GM19351 (cell line): ENCODE results near the gene HNRNPA3.
"Not testable (repeated sequence)": the region's sequence is repeated elsewhere in the genome, so short reads cannot be mapped to it uniquely, and the experiment has no call there.

Source experiments
- ATAC-seq: cut with Tn5 transposase; IDR thresholded peaks from one replicate; pipeline ENCODE4 v1.9.1; 2021; ENCODE audit warnings: mild to moderate bottlenecking, moderate library complexity; ENCODE audit not compliant: unreplicated experiment

HNRNPA3 gene

GRCh38 chr2:177212106-177212890, at the start of gene HNRNPA3:
TSS of gene HNRNPA3 (plus strand) at chr2:177212794. CDS start at chr2:177212800, 6 bp downstream.
- ATAC-seq = peak; percentile 88

GRCh38 chr2:177164131-177164530, 48.5 kb upstream of the HNRNPA3 start:
- no peak for ATAC-seq

- ATAC-seq = peak; percentile 48
Observed at GRCh38 chr2:177164584-177165052, 48.0 kb upstream of the HNRNPA3 start.

DNA sequence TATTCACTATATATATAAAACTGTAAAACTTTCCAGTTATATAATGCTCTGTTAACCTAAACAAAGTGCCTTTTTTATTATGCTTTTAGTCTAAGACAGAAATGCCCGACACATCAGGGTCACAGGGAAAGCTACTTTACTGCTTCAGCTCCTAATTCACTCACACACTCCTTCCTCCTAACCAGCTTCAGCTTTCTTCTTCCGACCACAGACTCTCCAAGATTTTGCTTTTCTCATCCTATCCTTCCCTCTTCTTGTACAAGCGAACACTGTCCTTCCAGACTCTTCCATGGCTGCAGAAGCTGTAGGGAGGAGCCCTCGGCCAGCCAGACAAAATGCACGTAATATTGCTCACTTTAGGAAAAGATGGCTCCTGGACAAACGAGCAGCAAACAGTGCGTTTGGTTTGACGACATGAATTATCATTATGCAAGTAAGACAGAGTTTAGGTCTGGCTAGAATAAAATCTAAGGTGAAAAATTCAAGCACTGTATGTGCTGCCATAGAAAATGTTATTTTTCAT, 47.5 kb upstream of the HNRNPA3 start:
- no peak for ATAC-seq

- ATAC-seq = peak; percentile 49
Observed at GRCh38 chr2:177165721-177166711, 46.6 kb upstream of the HNRNPA3 start.

GRCh38 chr2:177169810-177170514, 42.6 kb upstream of the HNRNPA3 start:
- peak; percentile 56 for ATAC-seq

DNA sequence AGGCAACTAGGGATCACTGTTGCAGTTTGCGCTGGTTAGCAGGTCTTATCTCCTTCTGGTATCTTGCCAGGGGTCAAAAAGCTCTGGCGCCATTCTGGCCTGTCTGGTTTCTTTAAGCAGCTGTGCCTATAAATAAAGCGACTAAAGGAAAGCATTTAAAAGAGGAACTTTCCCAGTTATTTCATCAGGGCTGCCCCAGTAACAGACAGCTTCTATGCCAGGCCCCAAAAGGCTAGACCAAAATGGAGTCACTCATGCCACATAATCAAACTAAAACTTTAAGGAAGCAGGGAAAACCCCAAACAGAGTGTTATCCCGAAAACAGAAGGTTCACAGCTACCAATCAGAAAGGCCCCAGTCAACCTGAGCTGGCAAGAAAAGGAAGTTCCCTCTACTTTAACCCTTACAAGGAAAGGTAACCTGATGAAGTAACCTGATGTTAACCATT, 41.2 kb upstream of the HNRNPA3 start:
- no peak for ATAC-seq

DNA sequence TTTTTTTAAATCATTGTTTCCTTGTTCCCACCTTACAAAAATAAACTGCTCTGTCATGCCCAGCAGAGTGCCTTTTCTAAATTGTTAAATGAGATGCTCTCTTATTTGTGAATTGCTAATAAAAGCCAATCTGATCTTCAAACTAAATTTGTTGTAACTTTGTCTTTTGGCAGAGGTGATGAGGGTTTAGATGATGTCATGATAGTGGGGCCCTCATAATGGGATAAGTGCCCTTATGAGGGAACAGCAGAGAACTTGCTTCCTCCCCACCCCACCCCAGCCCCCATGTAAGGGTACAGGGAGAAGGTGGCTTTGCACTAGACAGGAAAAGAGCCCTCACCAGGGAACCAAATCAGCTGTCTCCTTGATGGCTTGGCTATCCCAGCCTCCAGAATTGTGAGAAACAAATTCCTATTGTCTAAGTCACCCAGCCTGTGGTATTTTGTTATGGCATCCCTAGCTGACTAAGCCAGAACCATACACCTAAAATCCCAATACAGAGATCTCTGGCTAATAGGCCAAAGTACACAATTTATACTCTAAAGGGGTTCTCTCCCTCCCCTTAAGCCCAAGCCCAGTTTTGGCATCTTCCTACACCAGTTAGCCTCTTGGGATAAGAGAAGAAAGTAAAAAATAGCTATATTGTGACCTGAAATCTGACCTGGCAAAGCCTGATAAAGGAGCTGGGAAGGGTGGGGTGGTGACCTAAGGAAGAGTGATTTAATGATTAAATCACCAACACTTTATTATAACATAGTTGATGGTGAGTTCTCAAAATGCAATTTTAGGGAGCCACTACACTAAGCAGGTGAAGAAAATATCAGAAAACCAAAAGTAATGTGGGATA, 40.3 kb upstream of the HNRNPA3 start:
- no peak for ATAC-seq

DNA sequence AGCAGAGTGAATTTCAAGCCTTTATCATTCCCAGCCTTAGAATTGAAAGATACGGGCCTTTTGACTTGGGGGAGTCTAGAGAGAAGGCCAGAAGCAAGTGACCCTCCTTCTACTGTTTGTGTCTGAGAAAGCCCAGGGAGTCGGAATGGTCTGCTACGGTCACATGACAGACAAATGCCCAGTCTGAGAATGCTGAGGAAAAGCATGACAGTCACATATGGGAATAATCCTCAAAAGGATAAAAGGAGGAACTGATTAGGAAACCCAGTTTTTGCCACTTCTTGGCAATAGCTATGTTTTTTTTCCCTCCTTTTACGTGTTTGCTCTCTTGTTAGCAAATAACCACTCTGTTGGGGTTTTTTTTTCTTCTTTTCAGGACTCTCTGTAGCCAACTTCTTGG, 38.1 kb upstream of the HNRNPA3 start:
- ATAC-seq = no peak

GRCh38 chr2:177175917-177176668, 36.5 kb upstream of the HNRNPA3 start:
- ATAC-seq = no peak

GRCh38 chr2:177178797-177179196, 33.8 kb upstream of the HNRNPA3 start:
- no peak for ATAC-seq

- ATAC-seq = no peak
Observed at GRCh38 chr2:177179227-177179626, 33.4 kb upstream of the HNRNPA3 start.

DNA sequence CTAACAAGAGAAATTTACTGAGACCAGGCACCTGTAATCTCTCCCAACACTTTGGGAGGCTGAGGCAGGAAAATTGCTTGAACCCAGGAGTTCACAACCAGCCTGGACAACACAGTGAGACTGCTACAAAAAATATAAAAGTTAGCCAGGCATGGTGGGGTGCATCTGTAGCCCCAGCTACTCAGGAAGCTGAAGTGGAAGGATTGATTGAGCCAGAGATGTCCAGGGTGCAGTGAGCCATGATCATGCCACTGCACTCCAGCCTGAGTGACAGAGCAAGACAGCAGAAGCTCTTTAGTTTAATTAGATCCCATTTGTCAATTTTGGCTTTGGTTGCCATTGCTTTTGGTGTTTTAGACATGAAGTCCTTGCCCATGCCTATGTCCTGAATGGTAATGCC, 32.9 kb upstream of the HNRNPA3 start:
- not testable (repeated sequence) for ATAC-seq

DNA sequence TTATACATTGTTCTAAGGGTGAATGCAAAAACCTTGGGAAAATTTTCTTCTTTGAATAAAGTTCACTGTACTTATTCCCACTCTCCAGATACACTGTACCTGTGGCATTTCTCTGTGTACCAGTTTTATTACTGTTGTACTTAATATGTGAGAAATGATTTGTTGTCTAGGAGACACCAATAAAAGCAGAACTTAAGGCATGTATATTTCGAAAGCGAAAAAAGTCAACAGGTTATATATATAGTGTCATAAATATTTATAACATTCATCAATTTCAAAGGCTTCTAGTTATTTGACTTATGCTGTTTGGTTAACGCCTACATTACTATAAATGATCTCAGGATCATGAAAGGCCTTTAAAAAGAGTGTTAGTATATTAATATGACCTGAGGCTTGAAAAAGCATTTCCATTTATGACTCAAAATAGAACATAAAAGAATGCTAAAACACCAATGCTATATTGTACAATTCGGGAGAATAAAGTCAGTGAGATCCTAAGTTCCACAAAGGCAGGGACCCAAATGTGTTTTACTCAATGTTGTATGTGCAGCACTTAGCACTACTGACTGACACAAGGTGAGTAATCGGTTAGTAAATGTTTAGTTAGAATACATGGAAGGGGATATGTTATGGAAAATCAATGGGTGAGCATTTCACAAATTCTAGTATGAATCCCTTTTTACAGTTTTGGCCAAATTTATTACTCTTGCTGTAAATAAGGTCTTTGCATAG, 32.2 kb upstream of the HNRNPA3 start:
- ATAC-seq = no peak

DNA sequence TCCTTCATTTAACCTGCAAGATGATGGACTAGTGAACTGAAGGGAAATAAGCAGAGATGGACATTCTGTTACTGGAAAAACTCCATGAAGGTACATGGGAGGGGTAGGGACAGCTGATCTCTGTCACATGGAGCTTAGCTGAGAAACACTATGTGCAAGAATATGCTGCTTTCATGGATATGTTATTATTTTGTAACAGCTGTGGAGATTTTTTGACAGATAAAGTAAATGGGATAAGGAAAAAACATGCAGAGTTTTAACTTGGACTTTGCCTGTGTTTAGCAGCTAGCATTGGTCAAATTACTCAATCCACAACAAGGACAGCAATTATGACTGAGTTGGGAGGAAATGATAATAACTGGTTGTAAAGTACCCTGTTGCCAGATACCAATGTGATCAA, 28.7 kb upstream of the HNRNPA3 start:
- no peak for ATAC-seq

DNA sequence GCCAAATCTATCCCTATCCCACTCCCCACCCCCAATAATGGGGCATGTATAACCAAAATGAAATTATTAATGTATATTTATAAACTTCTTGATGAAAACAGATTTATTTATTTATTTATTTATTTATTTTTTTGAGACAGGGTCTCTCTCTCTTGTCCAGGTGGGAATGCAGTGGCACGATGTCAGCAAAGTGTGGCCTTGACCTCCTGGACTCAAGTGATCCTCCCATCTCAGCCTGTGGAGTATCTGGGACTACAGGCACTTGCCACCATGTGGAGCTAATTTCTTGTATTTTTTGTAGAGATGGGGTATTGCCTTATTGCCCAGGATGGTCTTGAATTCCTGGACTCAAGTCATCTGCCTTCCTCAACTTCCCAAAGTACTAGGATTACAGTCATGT, 28.0 kb upstream of the HNRNPA3 start:
- ATAC-seq = no peak

DNA sequence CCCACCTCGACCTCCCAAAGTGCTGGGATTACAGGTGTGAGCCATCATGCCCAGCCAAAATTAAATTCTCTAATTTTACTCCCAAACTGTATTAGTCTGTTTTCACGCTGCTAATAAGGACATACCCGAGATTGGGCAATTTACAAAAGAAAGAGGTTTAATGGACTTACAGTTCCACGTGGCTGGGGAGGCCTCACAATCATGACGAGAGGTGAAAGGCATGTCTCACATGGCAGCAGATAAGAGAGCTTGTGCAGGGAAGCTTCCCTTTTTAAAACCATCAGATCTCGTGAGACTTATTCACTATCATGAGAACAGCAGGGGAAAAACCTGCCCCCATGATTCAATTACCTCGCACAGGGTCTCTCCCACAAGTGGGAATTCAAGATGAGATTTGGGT, 26.6 kb upstream of the HNRNPA3 start:
- ATAC-seq = not testable (repeated sequence)

DNA sequence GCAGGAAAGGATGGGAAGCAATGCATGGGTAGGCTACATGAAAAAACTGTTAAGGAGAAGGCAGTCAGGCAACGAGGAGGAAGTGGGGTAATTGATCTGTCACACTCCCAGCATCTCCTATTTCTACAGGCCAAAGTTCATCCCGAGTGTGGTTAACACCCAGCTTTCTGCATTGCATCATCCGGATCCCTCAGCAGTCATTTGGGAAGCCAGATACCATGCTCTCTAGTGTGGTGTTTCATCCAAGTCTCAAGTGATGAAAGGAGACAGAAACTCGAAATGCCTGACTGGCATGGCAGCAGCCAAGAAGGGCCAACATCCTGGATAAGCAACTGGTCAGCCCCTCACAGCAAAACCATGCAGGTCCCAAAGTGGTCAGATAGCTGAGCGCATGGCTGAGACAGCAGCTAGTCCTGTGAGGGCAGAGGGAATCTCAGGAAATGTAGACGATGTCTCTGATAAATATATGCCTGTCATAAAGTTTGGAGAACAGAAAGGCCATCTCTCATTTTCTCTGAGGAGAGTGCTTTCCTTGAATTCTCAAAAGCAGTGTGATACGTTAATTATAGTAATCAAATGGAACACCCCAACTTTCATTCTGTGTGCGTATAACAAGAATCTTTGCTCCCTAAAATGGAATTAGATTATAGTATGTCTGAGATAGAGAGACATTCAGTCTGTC, 24.8 kb upstream of the HNRNPA3 start:
- ATAC-seq = no peak
